Measurements from ENCODE around the gene CCNE1. TPM values are rescaled to one million over a fixed set of nuclear protein-coding genes. Genes with fewer than 3 reads are reported as not detected.
A peak's percentile ranks its signal among the peaks of the same experiment; 100 is the strongest.

Gene CCNE1
- total RNA-seq, 1 donor from 2014 or later, result 16.5 TPM

- DNase-seq (ENCODE audit: low spot score, unreplicated experiment), result no peak
- Mint-ChIP-seq H3K9me3 (ENCODE audit: low read depth) (no peaks in the 10 kb centered on the region), H3K4me3 (ENCODE audit: low read depth) (no peak overlapping the region), H3K36me3 (ENCODE audit: insufficient read depth) (no peaks in the 10 kb centered on the region), H3K27me3 (no peaks in the 10 kb centered on the region), H3K27ac (no peak overlapping the region), H3K4me1 (ENCODE audit: low read depth) (peaks cover 11% of the 10 kb centered on the region)
- no peak for TF ChIP-seq CTCF (IDR thresholded peaks at IDR 0.05; ENCODE audit: unreplicated experiment)
These were observed 38.6 kb upstream of the CCNE1 start for GRCh38 chr19:29773141-29773540.

- TF ChIP-seq CTCF (IDR thresholded peaks at IDR 0.05; ENCODE audit: unreplicated experiment), result no peak
- Mint-ChIP-seq H3K4me3 (ENCODE audit: low read depth) (no peak overlapping the region), H3K36me3 (ENCODE audit: insufficient read depth) (no peaks in the 10 kb centered on the region), H3K27me3 (no peaks in the 10 kb centered on the region), H3K9me3 (ENCODE audit: low read depth) (no peaks in the 10 kb centered on the region), H3K4me1 (ENCODE audit: low read depth) (peaks cover 11% of the 10 kb centered on the region), H3K27ac (no peak overlapping the region)
- no peak for DNase-seq (ENCODE audit: low spot score, unreplicated experiment)
These were observed 37.7 kb upstream of the CCNE1 start for GRCh38 chr19:29774126-29774525.

GRCh38 chr19:29777781-29778309 lies 33.9 kb upstream of the CCNE1 start:
- Mint-ChIP-seq H3K4me3 (ENCODE audit: low read depth) (no peak overlapping the region), H3K27ac (no peak overlapping the region), H3K4me1 (ENCODE audit: low read depth) (peaks cover 9% of the 10 kb centered on the region), H3K36me3 (ENCODE audit: insufficient read depth) (no peaks in the 10 kb centered on the region), H3K9me3 (ENCODE audit: low read depth) (no peaks in the 10 kb centered on the region), H3K27me3 (peaks cover 10% of the 10 kb centered on the region)
- no peak for TF ChIP-seq CTCF (IDR thresholded peaks at IDR 0.05; ENCODE audit: unreplicated experiment)
- DNase-seq (ENCODE audit: low spot score, unreplicated experiment), result no peak

- Mint-ChIP-seq H3K27me3 (peaks cover 10% of the 10 kb centered on the region), H3K27ac (no peak overlapping the region), H3K4me1 (ENCODE audit: low read depth) (peaks cover 9% of the 10 kb centered on the region), H3K4me3 (ENCODE audit: low read depth) (no peak overlapping the region), H3K36me3 (ENCODE audit: insufficient read depth) (no peaks in the 10 kb centered on the region), H3K9me3 (ENCODE audit: low read depth) (no peaks in the 10 kb centered on the region)
- no peak for DNase-seq (ENCODE audit: low spot score, unreplicated experiment)
- TF ChIP-seq CTCF (IDR thresholded peaks at IDR 0.05; ENCODE audit: unreplicated experiment), result peak; percentile 14
These were observed 31.9 kb upstream of the CCNE1 start for GRCh38 chr19:29779921-29780320.

GRCh38 chr19:29781386-29782259 lies 30.2 kb upstream of the CCNE1 start:
- H3K4me1 Mint-ChIP-seq (ENCODE audit: low read depth), result no peaks in the 10 kb centered on the region
- H3K9me3 Mint-ChIP-seq (ENCODE audit: low read depth), result no peaks in the 10 kb centered on the region
- no peak for TF ChIP-seq CTCF (IDR thresholded peaks at IDR 0.05; ENCODE audit: unreplicated experiment)
- no peak overlapping the region for H3K4me3 Mint-ChIP-seq (ENCODE audit: low read depth)
- no peak for DNase-seq (ENCODE audit: low spot score, unreplicated experiment)
- H3K36me3 Mint-ChIP-seq (ENCODE audit: insufficient read depth), result no peaks in the 10 kb centered on the region
- no peak overlapping the region for H3K27ac Mint-ChIP-seq
- peaks cover 10% of the 10 kb centered on the region for H3K27me3 Mint-ChIP-seq

Measured in progenitor cell of endocrine pancreas (in vitro differentiated cells).